MM.1S (cell line): ENCODE measurements around the gene OR2A25.

ENCODE experiments used
- DNase-seq: peaks from one replicate; pipeline ENCODE4 v3.0.0-alpha.2; 2015
- H2AFZ ChIP-seq: fragments of 300-600 bp; sonication (generic); 2 replicates; pipeline ENCODE4 v1.6.0; 2016; ENCODE audit warnings: antibody characterized with exemption, low read length
- H3F3A ChIP-seq: fragments of 300-600 bp; sonication (generic); 2 replicates; pipeline ENCODE4 v1.6.1; 2016; ENCODE audit warnings: mild to moderate bottlenecking, antibody characterized with exemption, low read length, moderate library complexity, mixed read lengths; ENCODE audit not compliant: insufficient read depth
- H3K27ac ChIP-seq: fragments of 300-600 bp; sonication (generic); 2 replicates; pipeline ENCODE4 v1.5.1; 2016; ENCODE audit warnings: mild to moderate bottlenecking, low read length
- H3K27me3 ChIP-seq: fragments of 300-600 bp; sonication (generic); replicated peaks from 2 replicates; pipeline ENCODE4 v1.6.0; 2016; ENCODE audit warnings: low read length; ENCODE audit not compliant: insufficient read depth
- H3K36me3 ChIP-seq: fragments of 300-600 bp; sonication (generic); replicated peaks from 2 replicates; pipeline ENCODE4 v1.6.1; 2016; ENCODE audit warnings: mild to moderate bottlenecking, low read length, mixed read lengths; ENCODE audit not compliant: insufficient read depth
- H3K4me1 ChIP-seq: fragments of 300-600 bp; sonication (generic); 2 replicates; pipeline ENCODE4 v1.6.1; 2016; ENCODE audit warnings: low read length, mixed read lengths
- H3K4me2 ChIP-seq: fragments of 300-600 bp; sonication (generic); 2 replicates; pipeline ENCODE4 v1.6.0; 2016; ENCODE audit warnings: low read depth, low read length
- H3K4me3 ChIP-seq: fragments of 300-600 bp; sonication (generic); 2 replicates; pipeline ENCODE4 v1.5.1; 2016; ENCODE audit warnings: low read length, mixed read lengths
- H3K79me2 ChIP-seq: fragments of 300-600 bp; sonication (generic); 2 replicates; pipeline ENCODE4 v1.6.1; 2016; ENCODE audit warnings: mixed run types, low read length, mixed read lengths
- H3K9ac ChIP-seq: fragments of 300-600 bp; sonication (generic); 2 replicates; pipeline ENCODE4 v1.6.1; 2016; ENCODE audit warnings: low read length, mixed read lengths
- H3K9me2 ChIP-seq: fragments of 300-600 bp; sonication (generic); replicated peaks from 2 replicates; pipeline ENCODE4 v1.6.1; 2016; ENCODE audit warnings: mild to moderate bottlenecking, low read length, mixed read lengths; ENCODE audit not compliant: insufficient read depth
- H3K9me3 ChIP-seq: fragments of 300-600 bp; sonication (generic); replicated peaks from 2 replicates; pipeline ENCODE4 v1.6.1; 2016; ENCODE audit warnings: mild to moderate bottlenecking, low read length, mixed read lengths; ENCODE audit not compliant: insufficient read depth
- H4K20me1 ChIP-seq: fragments of 300-600 bp; sonication (generic); 2 replicates; pipeline ENCODE4 v1.6.1; 2016; ENCODE audit warnings: mild to moderate bottlenecking, low read length, moderate library complexity, mixed read lengths; ENCODE audit not compliant: insufficient read depth
- CTCF ChIP-seq: fragments of 300-600 bp; sonication (generic); IDR thresholded peaks from 2 replicates; pipeline ENCODE4 v1.5.1; 2016; ENCODE audit warnings: antibody characterized with exemption, low read length, mixed read lengths
- EZH2 ChIP-seq: fragments of 300-600 bp; sonication (generic); optimal IDR thresholded peaks from 2 replicates; pipeline ENCODE3; 2017; ENCODE audit warnings: low read depth, mild to moderate bottlenecking, antibody characterized with exemption, low read length, mixed read lengths
- EZH2phosphoT487 ChIP-seq: fragments of 300-600 bp; sonication (generic); IDR thresholded peaks from 2 replicates; pipeline ENCODE4 v1.6.1; 2018; ENCODE audit warnings: antibody characterized with exemption, low read length

Gene OR2A25

GRCh38 chr7:144105211-144105610 lies 35.6 kb downstream of the OR2A25 start:
- H3K9me2 ChIP-seq: no peaks in the 10 kb centered on the region
- H3F3A ChIP-seq: no peaks in the 10 kb centered on the region
- no peak overlapping the region for H3K4me3 ChIP-seq
- H3K27ac ChIP-seq: no peak overlapping the region
- H3K36me3 ChIP-seq: no peaks in the 10 kb centered on the region
- H3K79me2 ChIP-seq: no peaks in the 10 kb centered on the region
- H4K20me1 ChIP-seq: no peaks in the 10 kb centered on the region
- H2AFZ ChIP-seq: no peak overlapping the region
- no peaks in the 10 kb centered on the region for H3K9me3 ChIP-seq
- H3K4me1 ChIP-seq: no peaks in the 10 kb centered on the region
- TF ChIP-seq CTCF (no peak), EZH2 (no peak), EZH2phosphoT487 (no peak)
- H3K4me2 ChIP-seq: no peak overlapping the region
- H3K27me3 ChIP-seq: no peaks in the 10 kb centered on the region
- DNase-seq: no peak
- H3K9ac ChIP-seq: no peak overlapping the region

GRCh38 chr7:144109283-144109682 lies 39.7 kb downstream of the OR2A25 start, which contains the start of gene OR2A2:
Gene OR2A2 (plus strand): TSS chr7:144109583. CDS start chr7:144109583, 0 bp downstream.
- H3K79me2 ChIP-seq: no peaks in the 10 kb centered on the region
- H3K9ac ChIP-seq: no peak within 1 kb of the TSS
- 0 out of 2 replicates have a peak, but pooled peaks cover 3% of the 10 kb centered on the region for H3K9me2 ChIP-seq
- no peak within 1 kb of the TSS for H3K4me3 ChIP-seq
- H3K9me3 ChIP-seq: no peaks in the 10 kb centered on the region
- TF ChIP-seq EZH2phosphoT487 (no peak), CTCF (no peak), EZH2 (no peak)
- no peak within 1 kb of the TSS for H3K4me2 ChIP-seq
- H3K27ac ChIP-seq: no peak within 1 kb of the TSS
- no peaks in the 10 kb centered on the region for H3K4me1 ChIP-seq
- no peaks in the 10 kb centered on the region for H3K36me3 ChIP-seq
- DNase-seq: no peak
- no peaks in the 10 kb centered on the region for H3K27me3 ChIP-seq
- H2AFZ ChIP-seq: no peak within 1 kb of the TSS
- no peaks in the 10 kb centered on the region for H4K20me1 ChIP-seq
- H3F3A ChIP-seq: no peaks in the 10 kb centered on the region

GRCh38 chr7:144110272-144110671 lies 40.7 kb downstream of the OR2A25 start:
- Histone ChIP-seq H3K4me1 (no peaks in the 10 kb centered on the region), H4K20me1 (no peaks in the 10 kb centered on the region), H3K4me2 (no peak overlapping the region), H3K9ac (no peak overlapping the region), H3F3A (no peaks in the 10 kb centered on the region), H3K36me3 (no peaks in the 10 kb centered on the region), H3K9me2 (0 out of 2 replicates have a peak, but pooled peaks cover 3% of the 10 kb centered on the region), H3K27ac (no peak overlapping the region), H3K27me3 (no peaks in the 10 kb centered on the region), H3K4me3 (no peak overlapping the region), H3K79me2 (no peaks in the 10 kb centered on the region), H3K9me3 (no peaks in the 10 kb centered on the region), H2AFZ (no peak overlapping the region)
- no peak for TF ChIP-seq CTCF
- TF ChIP-seq EZH2phosphoT487: no peak
- TF ChIP-seq EZH2: no peak
- no peak for DNase-seq
